Psoas muscle (tissue), 8 donors: Measurements from ENCODE around the gene PPM1D. TPM values are rescaled to one million over a fixed set of nuclear protein-coding genes. Genes with fewer than 3 reads are reported as not detected.
A peak's percentile ranks its signal among the peaks of the same experiment; 100 is the strongest.
"Not testable (repeated sequence)": the region's sequence is repeated elsewhere in the genome, so short reads cannot be mapped to it uniquely, and the experiment has no call there.

Experiments
- ATAC-seq, 4 donors: fragments of 200-7000 bp; cut with Tn5 transposase; one replicate each; pipeline ENCODE4 v1.9.1; 2020; ENCODE audit warnings: moderate library complexity in 3 of 4, mild to moderate bottlenecking in 2 of 4
- DNase-seq, 2 donors: peaks; one replicate each; pipeline ENCODE4 v3.0.0-alpha.2; 2020
- H3K27ac ChIP-seq: fragments of 200-600 bp; one replicate; pipeline ENCODE4 v1.8.0; 2022
- H3K27me3 ChIP-seq, 3 donors: fragments of 200-600 bp in 1 of 3; one replicate each; pipeline versions ENCODE4 v1.6.1 to v1.8.0; 2013 to 2022; ENCODE audit warnings: low read length in 2 of 3, mild to moderate bottlenecking in 2 of 3, moderate library complexity in 1 of 3; ENCODE audit not compliant: insufficient read depth in 3 of 3
- H3K36me3 ChIP-seq, 2 donors: fragments of 200-600 bp in 1 of 2; one replicate each; pipeline versions ENCODE4 v1.6.1 to v1.8.0; 2013 to 2022; ENCODE audit warnings: low read depth in 1 of 2, mild to moderate bottlenecking in 1 of 2, moderate library complexity in 1 of 2; ENCODE audit not compliant: insufficient read depth in 1 of 2
- H3K4me1 ChIP-seq: fragments of 200-600 bp; one replicate; pipeline ENCODE4 v1.8.0; 2022
- H3K4me3 ChIP-seq: fragments of 200-600 bp; one replicate; pipeline ENCODE4 v1.8.0; 2022; ENCODE audit warnings: mild to moderate bottlenecking
- H3K9me3 ChIP-seq: fragments of 200-600 bp; one replicate; pipeline ENCODE4 v1.8.0; 2022
- WGBS, 3 donors: extraction: QIAGEN DNeasy Blood & Tissue Kit; methylation state at CpG; one replicate each; pipeline versions ENCODE4 v1.1.6 to v1.1.7; 2013; 5-methylcytosine and 5-hydroxymethylcytosine counted together
- intact Hi-C, 2 donors: fragments of 100-400 bp; cut with DNase I; formaldehyde crosslinking; loops; one replicate each; pipeline versions ENCODE4 v1.11.0 to v1.14.2; 2022
- long read RNA-seq, 2 donors: library from polyadenylated mRNA; unstranded; transcript quantifications; one replicate each; pipeline ENCODE4 v2.0.0, GENCODE V29; 2021
- polyA plus RNA-seq, 3 donors: library from polyadenylated mRNA; stranded (reverse); fragments of 200-250 nt; gene quantifications; one replicate each; pipeline ENCODE4 v1.2.3, GENCODE V29; 2013
- total RNA-seq, 4 donors: library from RNA; stranded (reverse); fragmentation: NEBNext Ultra II Directional in 2 of 4; extraction: Animal tissue kit (Norgen Biotek cat#: 25700) in 2 of 4; gene quantifications; one replicate each; pipeline versions ENCODE4 v1.2.1 to v1.2.4, GENCODE V29; 2021 to 2023
- TF ChIP-seq, protein P1 (sequence below): fragments of 200-600 bp; IDR thresholded peaks from one replicate; pipeline ENCODE4 v1.8.0; 2022; ENCODE audit warnings: antibody characterized with exemption
- donor health status: healthy with polysubstance abuse.
- donor health status: DM: no; HTN: no; CAD: no; lungs with moderate emphysema.
- donor health status: Bipolar disorder and iron deficiency.
- donor health status: healthy.
- donor health status: DM: yes; HTN: yes; CAD: no.
- donor health status: DM: no; HTN: no; CAD: no.
- donor health status: DM: no; HTN: no; CAD: no.
- donor health status: DM: yes; HTN: yes; CAD: no.

The PPM1D gene
- total RNA-seq = 10 to 100 TPM in 1 of 4 donors, 1 to 10 TPM in 3; 7.0 to 10.5 (median 8.4) TPM
- polyA plus RNA-seq = 1 to 10 TPM; 2.8 to 5.6 (median 4.0) TPM
- long read RNA-seq, donor 1, full-length matches to known transcripts = 18 of 18 reads
- long read RNA-seq, donor 1, partial matches to known transcripts = 0 of 18 reads
- long read RNA-seq, donor 1, other reads (novel, unspliced or antisense) = 0 of 18 reads
- long read RNA-seq, donor 2, full-length matches to known transcripts = 28 of 32 reads
- long read RNA-seq, donor 2, partial matches to known transcripts = 1 of 32 reads
- long read RNA-seq, donor 2, other reads (novel, unspliced or antisense) = 3 of 32 reads

DNA sequence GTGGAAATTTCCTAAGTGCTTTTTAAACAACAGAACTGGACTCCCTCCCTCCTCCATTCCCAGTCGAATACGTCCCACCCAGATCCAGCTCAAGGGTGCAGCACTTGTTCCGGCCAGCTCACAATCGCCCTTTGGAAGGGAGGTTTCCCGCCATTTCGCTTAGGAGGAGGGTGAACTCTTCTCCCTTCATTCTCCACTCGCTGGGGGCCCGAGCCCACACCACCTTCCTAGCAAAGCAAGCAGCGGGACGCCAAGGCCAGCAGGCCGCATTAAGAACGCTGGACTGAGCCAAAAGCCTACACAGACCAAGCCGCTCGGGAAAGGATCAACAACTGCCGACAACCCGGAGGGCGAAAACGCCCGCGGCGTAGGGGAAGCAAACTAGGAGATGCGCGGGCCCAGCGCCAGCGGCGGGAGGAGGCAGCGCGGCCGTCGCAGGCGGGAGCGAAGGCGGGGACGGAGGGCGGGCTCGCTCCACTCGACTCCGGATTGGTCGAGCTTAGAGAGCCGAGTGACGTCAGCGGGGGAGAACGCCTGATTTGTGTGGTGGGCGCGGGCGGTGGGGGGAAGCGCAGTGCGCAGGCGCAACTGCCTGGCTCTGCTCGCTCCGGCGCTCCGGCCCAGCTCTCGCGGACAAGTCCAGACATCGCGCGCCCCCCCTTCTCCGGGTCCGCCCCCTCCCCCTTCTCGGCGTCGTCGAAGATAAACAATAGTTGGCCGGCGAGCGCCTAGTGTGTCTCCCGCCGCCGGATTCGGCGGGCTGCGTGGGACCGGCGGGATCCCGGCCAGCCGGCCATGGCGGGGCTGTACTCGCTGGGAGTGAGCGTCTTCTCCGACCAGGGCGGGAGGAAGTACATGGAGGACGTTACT lies at the start of gene PPM1D:
TSS of gene PPM1D (plus strand) at position 574 of the 870 bp plus-strand sequence. CDS start at position 796, 222 bp downstream.
- peak within 1 kb of the TSS; percentile 97 for H3K4me3 ChIP-seq
- no peaks in the 10 kb centered on the region for H3K36me3 ChIP-seq
- ATAC-seq (peak; percentile 96 to 98 (median 97)), DNase-seq (peak; percentile 99 to 100)
- TF ChIP-seq, protein P1, sequence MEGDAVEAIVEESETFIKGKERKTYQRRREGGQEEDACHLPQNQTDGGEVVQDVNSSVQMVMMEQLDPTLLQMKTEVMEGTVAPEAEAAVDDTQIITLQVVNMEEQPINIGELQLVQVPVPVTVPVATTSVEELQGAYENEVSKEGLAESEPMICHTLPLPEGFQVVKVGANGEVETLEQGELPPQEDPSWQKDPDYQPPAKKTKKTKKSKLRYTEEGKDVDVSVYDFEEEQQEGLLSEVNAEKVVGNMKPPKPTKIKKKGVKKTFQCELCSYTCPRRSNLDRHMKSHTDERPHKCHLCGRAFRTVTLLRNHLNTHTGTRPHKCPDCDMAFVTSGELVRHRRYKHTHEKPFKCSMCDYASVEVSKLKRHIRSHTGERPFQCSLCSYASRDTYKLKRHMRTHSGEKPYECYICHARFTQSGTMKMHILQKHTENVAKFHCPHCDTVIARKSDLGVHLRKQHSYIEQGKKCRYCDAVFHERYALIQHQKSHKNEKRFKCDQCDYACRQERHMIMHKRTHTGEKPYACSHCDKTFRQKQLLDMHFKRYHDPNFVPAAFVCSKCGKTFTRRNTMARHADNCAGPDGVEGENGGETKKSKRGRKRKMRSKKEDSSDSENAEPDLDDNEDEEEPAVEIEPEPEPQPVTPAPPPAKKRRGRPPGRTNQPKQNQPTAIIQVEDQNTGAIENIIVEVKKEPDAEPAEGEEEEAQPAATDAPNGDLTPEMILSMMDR = no peak
- WGBS, 3 donors = 0 to 1% (median 0%) methylated on average over 57 to 83 of the region's 83 CpGs
- H3K4me1 ChIP-seq = peaks cover 21% of the 10 kb centered on the region
- intact Hi-C loops = loop anchor here (2.0 to 5.0 kb wide), 3 partner anchors 37 to 73 kb away; partner anchors contain the start of gene APPBP2 (in 1 of the 2)
- peak within 1 kb of the TSS; percentile 95 for H3K27ac ChIP-seq
- no peaks in the 10 kb centered on the region for H3K9me3 ChIP-seq
- no peaks in the 10 kb centered on the region for H3K27me3 ChIP-seq

DNA sequence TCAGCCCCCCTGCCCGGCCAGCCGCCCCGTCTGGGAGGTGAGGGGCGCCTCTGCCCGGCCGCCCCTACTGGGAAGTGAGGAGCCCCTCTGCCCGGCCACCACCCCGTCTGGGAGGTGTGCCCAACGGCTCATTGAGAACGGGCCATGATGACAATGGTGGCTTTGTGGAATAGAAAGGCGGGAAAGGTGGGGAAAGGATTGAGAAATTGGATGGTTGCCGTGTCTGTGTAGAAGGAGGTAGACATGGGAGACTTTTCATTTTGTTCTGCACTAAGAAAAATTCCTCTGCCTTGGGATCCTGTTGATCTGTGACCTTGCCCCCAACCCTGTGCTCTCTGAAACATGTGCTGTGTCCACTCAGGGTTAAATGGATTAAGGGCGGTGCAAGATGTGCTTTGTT lies 47.7 kb upstream of the PPM1D start:
- H3K9me3 ChIP-seq, H3K27ac ChIP-seq, DNase-seq, ATAC-seq, H3K27me3 ChIP-seq, H3K36me3 ChIP-seq, intact Hi-C loops, H3K4me1 ChIP-seq, H3K4me3 ChIP-seq: not testable (repeated sequence)
- WGBS, 3 donors = 90 to 92% (median 91%) methylated on average over 4 to 6 of the region's 13 CpGs

DNA sequence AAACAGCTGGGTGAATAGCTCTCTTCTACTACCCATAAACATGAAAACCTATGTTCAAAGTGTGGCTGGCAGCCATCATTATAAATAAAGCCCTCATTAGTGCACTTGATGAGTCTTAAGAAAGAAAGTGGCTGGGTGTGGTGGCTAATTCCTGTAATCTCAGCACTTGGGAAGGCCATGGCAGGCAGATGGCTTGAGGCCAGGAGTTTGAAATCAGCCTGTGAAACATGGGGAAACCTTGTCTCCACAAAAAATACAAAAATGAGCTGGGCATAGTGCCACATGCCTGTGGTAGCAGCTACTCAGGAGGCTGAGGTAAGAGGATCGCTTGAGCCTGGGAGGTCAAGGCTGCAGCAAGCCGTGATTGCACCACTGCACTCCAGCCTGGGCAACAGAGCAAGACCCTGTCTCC lies 45.6 kb upstream of the PPM1D start:
- intact Hi-C loops = no loop called here
- ATAC-seq (no peak), DNase-seq (no peak)
- no peak overlapping the region for H3K27ac ChIP-seq
- H3K27me3 ChIP-seq = no peaks in the 10 kb centered on the region
- H3K36me3 ChIP-seq = no peaks in the 10 kb centered on the region
- WGBS, 3 donors = 78 to 84% (median 84%) methylated on average over 2 of the region's 2 CpGs
- TF ChIP-seq, protein P1 = no peak
- no peaks in the 10 kb centered on the region for H3K4me1 ChIP-seq
- H3K9me3 ChIP-seq = no peaks in the 10 kb centered on the region
- no peak overlapping the region for H3K4me3 ChIP-seq

DNA sequence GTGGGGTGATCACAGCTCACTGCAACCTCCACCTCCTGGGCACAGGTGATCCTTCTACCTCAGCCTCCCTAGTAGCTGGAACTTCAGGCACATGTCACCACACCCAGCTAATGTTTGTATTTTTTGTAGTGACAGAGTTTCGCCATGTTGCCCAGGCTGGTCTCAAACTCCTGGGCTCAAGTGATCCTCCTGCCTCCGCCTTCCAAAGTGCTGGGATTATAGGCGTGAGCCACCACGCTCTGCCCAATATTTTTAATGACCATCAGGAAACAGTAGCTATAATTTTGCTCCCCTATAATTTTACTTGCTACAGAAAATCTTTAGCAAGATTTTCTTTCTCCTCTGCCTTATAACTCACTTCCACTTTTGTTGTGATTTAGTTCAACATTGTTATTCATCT lies 44.2 kb upstream of the PPM1D start:
- TF ChIP-seq, protein P1 = no peak
- DNase-seq (no peak), ATAC-seq (no peak)
- Histone ChIP-seq H3K4me1 (no peaks in the 10 kb centered on the region), H3K36me3 (no peaks in the 10 kb centered on the region), H3K4me3 (no peak overlapping the region), H3K27ac (no peak overlapping the region), H3K9me3 (no peaks in the 10 kb centered on the region), H3K27me3 (no peaks in the 10 kb centered on the region)
- intact Hi-C loops = no loop called here
- 90 to 96% (median 91%) methylated on average over 4 of the region's 4 CpGs for WGBS, 3 donors

DNA sequence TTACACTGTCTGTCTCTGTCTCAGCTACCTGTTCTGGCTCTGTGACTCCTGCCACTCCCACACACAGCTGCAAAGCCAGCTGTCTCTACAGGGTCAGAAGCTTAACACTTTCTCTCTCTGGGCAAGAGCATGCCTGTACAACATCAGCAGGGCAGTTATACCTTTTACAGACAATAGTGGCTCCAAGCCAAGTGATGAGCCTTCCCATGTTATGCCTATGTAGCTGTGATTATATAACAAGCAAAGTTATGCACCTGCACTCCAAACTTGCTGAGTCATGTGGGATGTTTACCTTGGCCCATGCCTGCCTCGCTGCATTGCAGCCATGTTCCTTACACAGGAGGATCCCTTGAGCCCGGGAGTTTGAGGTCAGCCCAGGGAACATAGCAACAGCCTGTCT lies 42.2 kb upstream of the PPM1D start:
- DNase-seq = no peak
- intact Hi-C loops = no loop called here
- 82 to 85% (median 83%) methylated on average over 2 of the region's 2 CpGs for WGBS, 3 donors
- no peaks in the 10 kb centered on the region for H3K9me3 ChIP-seq
- TF ChIP-seq, protein P1 = no peak
- H3K4me1 ChIP-seq = no peaks in the 10 kb centered on the region
- H3K27me3 ChIP-seq = no peaks in the 10 kb centered on the region
- no peaks in the 10 kb centered on the region for H3K36me3 ChIP-seq
- H3K27ac ChIP-seq = no peak overlapping the region
- H3K4me3 ChIP-seq = no peak overlapping the region
- no peak for ATAC-seq
